ENCODE data around the gene NFATC2IP. TPM values are rescaled to one million over a fixed set of nuclear protein-coding genes. Genes with fewer than 3 reads are reported as not detected.
"Not testable (repeated sequence)": the region's sequence is repeated elsewhere in the genome, so short reads cannot be mapped to it uniquely, and the experiment has no call there.

Gene NFATC2IP
- total RNA-seq, 1 experiment from 2014 or later = 30.4 TPM

- peak; percentile 87 for DNase-seq (ENCODE audit: low read depth)
These were observed 25.1 kb upstream of the NFATC2IP start for GRCh38 chr16:28925386-28926228.

GRCh38 chr16:28926284-28926683 is 24.5 kb upstream of the NFATC2IP start:
- DNase-seq (ENCODE audit: low read depth) = not testable (repeated sequence)

GRCh38 chr16:28927815-28928214 is 22.9 kb upstream of the NFATC2IP start:
- no peak for DNase-seq (ENCODE audit: low read depth)

- no peak for DNase-seq (ENCODE audit: low read depth)
These were observed 20.5 kb upstream of the NFATC2IP start for GRCh38 chr16:28930203-28930602.

- no peak for DNase-seq (ENCODE audit: low read depth)
These were observed 20.1 kb upstream of the NFATC2IP start for GRCh38 chr16:28930652-28931051.

GRCh38 chr16:28931801-28932225 is 18.9 kb upstream of the NFATC2IP start, which contains the start of gene CD19:
Gene CD19, plus strand, starts transcription at chr16:28931971. Its CDS starts 30 bp downstream, at chr16:28932001.
- DNase-seq (ENCODE audit: low read depth) = no peak

GRCh38 chr16:28932339-28933141 is 18.2 kb upstream of the NFATC2IP start:
- no peak for DNase-seq (ENCODE audit: low read depth)

GRCh38 chr16:28933171-28933570 is 17.6 kb upstream of the NFATC2IP start:
- DNase-seq (ENCODE audit: low read depth) = no peak

- DNase-seq (ENCODE audit: low read depth) = no peak
These were observed 15.4 kb upstream of the NFATC2IP start for GRCh38 chr16:28935346-28935745.

- peak; percentile 59 for DNase-seq (ENCODE audit: low read depth)
These were observed 14.6 kb upstream of the NFATC2IP start for GRCh38 chr16:28935924-28936783.

- DNase-seq (ENCODE audit: low read depth) = no peak
These were observed 14.0 kb upstream of the NFATC2IP start for GRCh38 chr16:28936784-28937155.

GRCh38 chr16:28937222-28937876 is 13.4 kb upstream of the NFATC2IP start:
- DNase-seq (ENCODE audit: low read depth) = no peak

- DNase-seq (ENCODE audit: low read depth) = no peak
These were observed 12.0 kb upstream of the NFATC2IP start for GRCh38 chr16:28938721-28939120.

- DNase-seq (ENCODE audit: low read depth) = not testable (repeated sequence)
These were observed 10.9 kb upstream of the NFATC2IP start for GRCh38 chr16:28939825-28940224.

GRCh38 chr16:28943281-28943680 is 7.5 kb upstream of the NFATC2IP start:
- DNase-seq (ENCODE audit: low read depth) = no peak

GRCh38 chr16:28946681-28947080 is 4.1 kb upstream of the NFATC2IP start:
- DNase-seq (ENCODE audit: low read depth) = no peak

GRCh38 chr16:28951410-28951943 is 740 bp downstream of the NFATC2IP start:
- peak; percentile 10 for DNase-seq (ENCODE audit: low read depth)

- DNase-seq (ENCODE audit: low read depth) = no peak
These were observed 7.5 kb downstream of the NFATC2IP start for GRCh38 chr16:28958216-28958615.

GRCh38 chr16:28958836-28959235 is 8.1 kb downstream of the NFATC2IP start:
- DNase-seq (ENCODE audit: low read depth) = no peak

GRCh38 chr16:28964072-28964471 is 13.3 kb downstream of the NFATC2IP start:
- DNase-seq (ENCODE audit: low read depth) = no peak
